HG03571 (cell line): Measurements from ENCODE around the gene TOMM5.

Source experiments
- ATAC-seq: cut with Tn5 transposase; IDR thresholded peaks from one replicate; pipeline ENCODE4 v1.9.1; 2021; ENCODE audit not compliant: unreplicated experiment

The TOMM5 gene

DNA sequence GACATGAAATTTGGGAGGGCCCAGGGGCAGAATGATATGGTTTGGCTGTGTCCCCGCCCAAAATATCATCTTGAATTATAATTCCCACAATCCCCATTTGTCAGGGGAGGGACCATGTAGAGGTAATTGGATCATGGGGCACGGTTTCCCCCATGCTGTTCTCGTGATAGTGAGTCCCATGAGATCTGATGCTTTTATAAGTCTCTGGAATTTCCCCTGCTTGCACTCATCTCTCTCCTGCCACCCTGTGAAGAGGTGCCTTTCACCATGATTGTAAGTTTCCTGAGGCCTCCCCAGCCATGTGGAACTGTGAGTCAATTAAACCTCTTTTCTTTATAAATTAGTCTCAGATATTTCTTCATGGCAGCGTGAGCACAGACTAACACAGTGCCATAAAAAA lies 27.5 kb downstream of the TOMM5 start:
- ATAC-seq = no peak

DNA sequence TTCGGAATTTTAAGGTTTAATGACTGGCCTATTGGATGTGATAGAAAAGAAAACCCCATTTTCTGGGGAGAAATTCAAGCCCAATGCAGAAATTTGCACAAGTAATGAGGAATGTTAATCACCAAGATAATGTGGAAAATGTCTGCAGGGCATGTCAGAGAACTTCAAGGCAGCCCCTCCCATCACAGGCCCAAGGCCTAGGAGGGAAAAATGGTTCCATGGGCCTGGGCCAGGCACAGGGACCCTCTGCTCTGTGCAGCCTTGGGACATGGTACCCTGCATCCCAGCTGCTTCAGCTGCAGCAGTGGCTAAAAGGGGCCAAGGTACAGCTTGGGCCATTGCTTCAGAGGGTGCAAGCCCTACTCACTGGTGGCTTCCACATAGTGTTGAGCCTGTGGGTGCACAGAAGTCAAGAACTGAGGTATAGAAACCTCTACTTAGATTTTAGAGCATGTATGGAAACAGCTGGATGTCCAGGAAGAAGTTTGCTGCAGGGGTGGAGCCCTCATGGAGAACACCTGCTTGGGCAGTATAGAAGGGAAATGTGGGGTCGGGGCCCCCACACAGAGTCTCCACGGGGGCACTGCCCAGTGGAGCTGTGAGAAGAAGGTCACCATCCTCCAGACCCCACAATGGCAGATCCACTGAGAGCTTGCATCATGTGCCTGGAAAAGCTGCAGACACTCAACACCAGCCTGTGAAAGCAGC lies 28.4 kb downstream of the TOMM5 start:
- ATAC-seq = no peak

DNA sequence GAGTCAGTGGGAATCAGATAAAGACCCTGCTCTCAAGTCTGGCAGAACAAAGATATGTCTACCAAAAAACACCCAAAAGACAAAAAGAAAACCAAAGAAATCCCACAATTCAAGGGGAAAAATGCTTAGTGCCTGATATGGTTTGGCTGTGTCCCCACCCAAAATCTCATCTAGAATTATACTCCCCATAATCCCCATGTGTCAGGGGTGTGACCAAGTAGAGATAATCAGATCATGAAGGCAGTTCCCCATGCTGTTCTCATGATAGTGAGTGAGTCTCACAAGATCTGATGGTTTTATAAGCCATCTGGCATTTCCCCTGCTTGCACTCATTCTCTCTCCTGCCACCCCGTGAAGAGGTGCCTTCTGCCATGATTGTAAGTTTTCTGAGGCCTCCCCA lies 29.6 kb downstream of the TOMM5 start:
- ATAC-seq = no peak

DNA sequence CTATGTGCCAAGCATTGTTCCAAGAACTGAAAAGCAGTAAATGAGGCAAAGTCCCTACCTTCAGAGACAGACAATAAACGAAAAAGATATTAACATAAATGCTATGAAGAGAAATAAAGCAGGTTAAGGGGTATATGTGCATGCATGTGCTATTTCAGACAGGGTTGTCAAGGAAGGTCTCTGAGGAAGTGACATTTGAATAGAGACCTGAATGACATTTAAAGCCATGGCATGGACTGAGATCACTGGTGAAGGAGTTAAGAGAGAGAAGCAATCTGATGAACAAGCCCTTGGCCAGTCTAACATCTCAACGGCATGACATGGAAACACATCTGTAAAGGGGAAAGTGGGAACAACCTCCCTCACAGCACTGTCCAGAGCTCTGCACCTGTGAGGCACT lies 30.7 kb downstream of the TOMM5 start:
- no peak for ATAC-seq

DNA sequence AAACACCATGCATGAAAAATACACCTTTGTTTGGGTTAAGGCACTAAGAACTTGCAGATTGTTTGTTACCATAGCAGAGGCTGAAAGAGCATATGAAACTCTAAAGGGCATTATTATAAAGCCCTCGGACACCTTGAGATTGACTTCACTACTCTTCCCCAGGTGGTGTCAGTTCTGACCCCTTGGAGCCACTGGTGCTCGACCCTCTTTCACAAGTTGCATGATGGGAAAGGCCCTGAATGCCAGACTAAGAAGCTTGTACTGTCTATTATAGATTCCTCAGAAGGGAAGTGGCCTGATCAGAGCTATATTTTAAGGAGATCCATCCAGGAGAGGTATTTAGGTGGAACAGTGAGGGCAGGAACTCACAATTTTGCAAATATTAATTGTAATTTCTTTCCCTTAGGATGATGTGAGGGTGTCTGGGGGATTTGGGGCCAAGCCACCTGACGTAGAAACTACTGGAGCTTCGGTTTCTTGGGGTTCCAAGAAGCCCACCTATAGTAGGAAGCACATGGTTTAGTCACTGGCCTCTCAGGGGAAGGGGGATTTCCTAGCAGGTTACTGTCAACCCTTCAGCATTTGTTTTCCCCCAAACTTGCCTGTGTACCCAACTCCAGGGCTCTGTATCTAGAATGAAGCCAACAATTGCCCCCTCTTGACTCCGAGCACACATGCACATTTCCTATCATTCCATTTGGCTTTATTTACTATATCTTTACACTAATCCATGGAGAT lies 32.4 kb downstream of the TOMM5 start:
- no peak for ATAC-seq

DNA sequence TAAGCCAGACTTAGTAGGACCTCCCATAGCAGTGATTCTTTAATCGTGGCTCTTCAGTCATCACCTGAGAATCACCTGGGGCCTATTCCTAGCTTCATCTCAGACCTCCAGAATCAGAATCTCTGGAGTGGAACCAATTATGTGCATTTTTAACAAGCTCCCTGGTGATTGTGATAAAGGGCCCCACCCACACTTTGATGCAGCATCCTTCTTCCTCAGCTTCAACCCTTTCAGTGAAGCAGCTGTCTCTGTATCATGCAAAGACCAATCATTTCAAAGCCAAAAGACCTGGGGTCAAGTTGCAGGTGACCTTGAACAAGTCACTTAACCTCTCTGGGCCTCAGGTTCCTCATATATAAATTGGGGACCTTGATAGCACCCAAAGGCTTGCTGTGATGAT lies 33.3 kb downstream of the TOMM5 start:
- ATAC-seq = no peak

DNA sequence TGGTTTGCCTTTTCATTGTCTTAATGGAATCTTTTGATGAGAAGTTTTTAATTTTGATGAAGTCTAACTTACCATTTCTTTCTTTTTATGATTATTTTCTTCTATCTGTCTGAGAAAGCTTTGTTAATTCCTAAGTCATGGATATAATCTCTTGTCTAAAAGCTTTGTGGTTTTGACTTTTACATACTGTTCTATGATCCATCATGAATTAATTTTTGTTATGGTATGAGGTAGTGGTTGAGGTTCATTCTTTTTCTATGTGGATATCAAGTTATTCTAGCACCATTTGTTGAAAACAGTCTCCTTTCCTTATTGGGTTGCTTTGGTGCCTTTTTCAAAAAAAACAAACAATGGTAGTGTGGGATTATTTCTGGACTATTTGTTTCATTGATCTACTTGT lies 36.6 kb downstream of the TOMM5 start:
- no peak for ATAC-seq

DNA sequence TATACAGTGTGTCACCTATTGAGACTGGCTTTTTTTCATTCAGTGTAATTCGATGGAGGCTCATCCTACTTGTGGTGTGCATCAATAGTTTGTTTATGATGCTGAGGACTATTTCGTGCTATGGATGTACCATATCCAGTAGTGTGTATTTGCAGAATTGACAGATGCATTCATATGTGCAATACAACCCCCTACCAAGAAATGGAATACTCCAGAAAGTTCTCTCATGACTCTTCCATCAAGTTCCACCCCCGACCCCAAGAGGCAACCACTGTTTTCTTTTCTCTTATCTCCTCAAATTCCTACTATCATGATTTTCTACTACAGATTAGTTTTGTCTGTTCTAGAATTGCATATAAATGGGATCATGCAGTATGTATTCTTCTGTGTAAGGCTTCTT lies 38.1 kb downstream of the TOMM5 start:
- no peak for ATAC-seq

DNA sequence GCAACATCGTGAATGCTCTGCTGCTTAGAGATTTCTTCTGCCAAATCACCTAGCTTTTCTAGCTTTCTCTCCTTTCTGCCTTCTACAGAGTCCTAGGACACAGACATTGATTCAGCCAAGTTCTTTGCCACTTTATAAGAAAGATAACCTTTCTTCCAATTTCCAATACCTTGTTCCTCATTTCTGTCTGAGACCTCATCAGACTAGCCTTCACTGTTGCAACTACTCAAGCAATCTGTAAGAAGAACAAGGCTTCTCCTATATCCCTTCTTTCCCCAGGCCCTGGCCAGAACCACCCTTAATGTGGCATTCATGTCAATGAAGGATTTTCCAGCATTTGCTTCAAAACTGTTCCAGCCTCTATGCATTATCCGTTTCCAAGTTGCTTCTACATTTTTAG lies 40.5 kb downstream of the TOMM5 start:
- no peak for ATAC-seq

DNA sequence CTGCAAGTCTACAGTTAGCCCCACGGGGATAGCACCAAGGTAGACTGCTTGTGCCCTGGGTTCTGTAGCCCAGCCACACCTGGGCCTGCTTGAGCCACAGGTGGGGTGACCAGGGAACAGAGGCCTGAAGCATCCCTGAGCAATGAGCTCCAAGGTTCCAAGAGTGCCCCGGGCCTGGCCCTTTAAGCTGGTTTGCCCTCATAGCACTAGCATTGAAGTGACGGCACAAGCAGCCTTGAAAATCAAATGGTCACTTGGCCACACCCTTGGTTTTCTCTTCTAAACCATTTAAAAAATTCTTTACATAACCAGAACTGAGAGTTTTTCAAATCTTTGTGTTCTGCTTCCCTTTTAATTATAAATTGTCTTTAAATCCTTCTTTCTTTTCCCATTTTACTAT lies 40.9 kb downstream of the TOMM5 start:
- no peak for ATAC-seq

DNA sequence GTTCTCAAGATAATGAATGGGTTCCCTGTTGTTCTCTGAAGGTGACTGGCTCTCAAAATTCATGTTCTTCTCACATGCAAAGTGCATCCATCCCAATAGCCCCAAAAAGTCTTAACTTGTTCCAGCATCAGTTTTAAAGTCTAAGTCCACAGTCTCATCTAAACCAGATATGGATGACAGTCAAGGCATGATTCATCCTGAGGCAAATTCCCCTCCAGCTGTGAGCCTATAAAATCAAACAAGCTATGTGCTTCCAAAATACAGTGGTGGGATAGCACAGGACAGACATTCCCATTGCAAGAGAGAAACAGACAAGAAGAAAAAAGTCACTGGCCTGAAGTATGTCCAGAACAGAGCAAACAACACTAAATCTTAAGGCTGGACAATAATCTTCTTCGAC lies 41.6 kb downstream of the TOMM5 start:
- ATAC-seq = no peak

DNA sequence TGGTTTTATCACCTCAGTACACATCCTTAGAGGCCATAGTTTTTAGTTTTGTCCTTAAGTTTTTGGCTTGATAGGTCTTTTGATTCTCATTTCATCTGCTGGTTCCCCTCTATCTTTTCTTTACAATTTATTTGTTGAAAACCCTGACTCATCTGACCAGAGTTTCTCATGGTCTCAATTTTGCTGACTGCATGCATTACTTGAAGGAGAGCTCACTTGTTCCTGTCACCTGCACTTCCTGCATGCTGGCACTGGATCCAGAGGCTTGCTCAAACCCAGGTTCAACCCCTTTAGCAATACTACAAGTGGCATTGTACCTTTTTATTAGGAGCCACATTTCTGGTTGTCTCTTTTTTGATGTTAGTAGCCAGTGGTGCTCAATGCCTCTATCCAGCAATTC lies 42.9 kb downstream of the TOMM5 start:
- no peak for ATAC-seq

DNA sequence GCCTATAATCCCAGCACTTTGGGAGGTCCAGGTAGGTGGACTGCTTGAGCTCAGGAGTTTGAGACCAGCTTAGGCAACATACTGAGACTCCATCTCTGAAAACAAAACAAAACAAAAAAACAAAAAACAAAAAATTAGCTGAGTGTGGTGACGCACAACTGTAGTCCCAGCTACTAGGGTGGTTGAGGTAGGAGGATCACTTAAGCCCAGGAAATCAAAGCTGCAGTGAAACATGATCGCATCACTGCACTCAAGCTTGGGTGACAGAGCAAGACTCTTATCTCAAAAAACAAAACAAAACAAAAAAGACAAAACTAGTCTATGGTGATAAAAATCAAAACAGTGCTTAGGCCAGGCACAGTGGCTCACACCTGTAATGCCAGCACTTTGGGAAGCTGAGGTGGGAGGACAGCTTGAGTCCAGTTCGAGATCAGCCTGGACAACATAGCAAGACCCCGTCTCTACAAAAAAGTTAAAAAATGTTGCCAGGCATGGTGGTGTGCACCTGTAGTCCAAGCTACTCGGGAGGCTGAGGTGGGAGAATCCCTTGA lies 45.0 kb downstream of the TOMM5 start:
- no peak for ATAC-seq

DNA sequence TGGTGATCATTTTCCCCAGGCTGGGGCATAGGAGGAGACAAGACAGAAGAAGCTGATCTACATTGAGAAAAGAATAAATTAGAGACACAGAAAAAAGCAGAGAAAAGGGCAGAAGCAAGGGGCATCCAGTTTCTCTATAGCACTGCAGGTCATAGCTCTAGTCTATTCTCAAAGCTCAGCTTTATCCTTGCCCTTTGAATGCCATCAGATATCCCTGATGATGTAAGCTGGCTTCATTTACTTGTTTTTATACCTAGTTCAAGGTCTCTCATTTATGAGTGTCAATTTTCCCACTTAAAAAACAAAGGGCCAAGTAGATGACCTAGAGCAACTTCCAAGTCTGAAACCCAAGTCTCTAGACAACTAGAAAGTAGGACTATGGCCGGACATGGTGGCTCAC lies 48.9 kb downstream of the TOMM5 start:
- no peak for ATAC-seq

DNA sequence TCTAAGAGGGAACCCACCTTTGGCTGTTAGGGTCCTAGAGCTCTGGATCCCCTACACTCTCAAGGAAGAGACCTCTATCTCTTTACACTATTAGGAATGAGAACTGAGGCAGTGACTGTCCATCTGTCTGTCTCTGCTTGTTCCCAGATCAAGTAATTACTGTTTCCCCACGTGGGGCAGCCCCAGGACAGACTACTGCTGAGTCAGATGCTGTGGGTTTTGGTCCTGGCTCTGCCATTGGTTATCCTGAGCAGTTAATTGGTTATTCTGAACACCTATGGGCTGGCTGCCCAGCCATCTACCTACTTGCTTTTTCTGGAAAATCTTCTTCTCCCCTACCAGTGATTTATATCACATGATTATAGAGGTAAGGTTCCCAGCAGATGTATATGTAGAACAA lies 49.5 kb downstream of the TOMM5 start:
- no peak for ATAC-seq

DNA sequence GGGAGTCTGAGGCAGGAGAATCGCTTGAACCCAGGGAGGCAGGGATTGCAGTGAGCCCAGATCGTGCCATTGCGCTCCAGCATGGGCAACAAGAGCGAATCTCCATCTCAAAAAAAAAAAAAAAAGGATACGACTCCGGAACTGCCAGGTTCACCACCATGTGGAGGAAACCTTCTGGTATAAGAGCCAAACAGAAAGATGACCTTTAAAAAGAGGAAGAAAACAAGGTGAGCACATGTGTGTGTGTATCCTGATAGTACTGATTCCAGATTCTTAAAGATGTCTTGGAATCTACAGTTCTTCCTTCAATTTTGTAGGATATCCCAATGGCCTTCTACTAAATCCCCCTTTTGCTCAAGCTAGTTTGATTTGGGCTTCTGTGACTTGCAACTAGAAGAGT lies 49.9 kb downstream of the TOMM5 start:
- no peak for ATAC-seq

DNA sequence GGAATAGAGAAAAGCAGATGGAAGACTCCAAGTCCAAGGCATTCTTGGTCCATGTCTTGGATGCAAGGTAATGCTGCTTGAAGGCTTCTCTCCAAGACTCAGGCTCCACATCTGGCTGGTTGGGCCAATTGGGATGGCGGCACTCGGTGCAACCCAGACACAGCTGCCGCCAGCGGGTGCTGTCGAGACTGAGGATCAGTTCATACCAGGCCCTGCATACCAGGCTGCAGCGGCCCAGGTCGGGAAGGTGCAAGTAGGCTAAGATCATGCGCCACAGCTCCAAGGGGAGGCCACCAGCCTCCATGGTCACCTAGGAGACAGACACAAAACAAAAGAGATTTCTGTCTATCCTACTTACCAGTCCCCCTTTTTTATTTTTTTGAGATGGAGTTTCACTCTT lies 50.9 kb downstream of the TOMM5 start:
- ATAC-seq = no peak

DNA sequence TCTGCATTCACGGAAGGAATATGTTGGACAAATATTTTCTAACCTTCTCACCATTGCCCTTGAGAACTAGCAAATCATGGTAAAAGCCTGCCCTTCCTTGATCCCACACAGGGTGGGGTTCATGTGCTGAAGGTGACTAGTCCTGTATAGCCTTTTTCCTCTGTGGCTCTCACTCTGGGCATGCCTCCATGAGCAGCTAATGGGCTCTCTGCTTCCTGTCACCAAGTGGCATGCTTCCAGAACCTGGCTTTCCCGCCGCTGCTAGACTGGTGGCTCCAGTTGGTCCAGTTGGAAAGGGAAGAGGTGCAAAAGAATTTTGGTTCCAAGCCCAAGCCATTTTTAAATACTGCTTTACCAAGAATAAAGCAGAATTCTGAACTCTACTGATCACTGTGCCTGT lies 51.8 kb downstream of the TOMM5 start:
- no peak for ATAC-seq

DNA sequence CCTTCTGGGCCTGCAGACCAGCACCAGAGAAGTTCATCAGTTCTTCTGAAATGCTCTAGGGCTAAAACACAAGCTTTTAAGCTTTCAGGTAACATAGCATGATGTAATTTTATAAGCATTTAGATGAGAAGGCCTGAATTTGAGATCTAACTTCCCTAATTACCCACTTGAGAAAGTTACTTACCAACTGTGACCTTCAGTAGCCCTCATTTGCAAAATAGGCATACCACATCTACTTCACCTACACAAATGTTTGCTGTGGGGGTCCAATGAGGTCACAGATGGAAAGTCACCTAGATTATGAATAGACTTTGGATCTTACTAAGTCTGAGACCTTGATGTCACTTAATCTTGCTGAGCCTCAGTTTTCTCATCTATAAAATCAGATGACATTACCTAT lies 52.8 kb downstream of the TOMM5 start:
- no peak for ATAC-seq
